Lower leg skin (tissue), 4 donors: ENCODE measurements around the gene SH3D19. TPM values are rescaled to one million over a fixed set of nuclear protein-coding genes. Genes with fewer than 3 reads are reported as not detected.

Experiments
- DNase-seq, 2 donors: peaks; one replicate each; pipeline ENCODE4 v3.0.0-alpha.2; 2019; ENCODE audit warnings: low spot score in 2 of 2
- H3K4me3 ChIP-seq: fragments of 200-600 bp; sonication (generic); 2 replicates; pipeline ENCODE4 v1.5.1; 2017; ENCODE audit warnings: mild to moderate bottlenecking, low read depth; ENCODE audit not compliant: poor library complexity, severe bottlenecking
- POLR2A ChIP-seq, 2 donors: fragments of 450-650 bp; IDR thresholded peaks; one replicate each; pipeline ENCODE4 v1.6.1; 2016 to 2017; ENCODE audit warnings: antibody characterized with exemption in 2 of 2, mild to moderate bottlenecking in 1 of 2, moderate library complexity in 1 of 2
- WGBS, 2 donors: methylation state at CpG; one replicate each; pipeline ENCODE4 v1.1.5; 2018; 5-methylcytosine and 5-hydroxymethylcytosine counted together
- intact Hi-C: fragments of 100-400 bp; cut with DNase I; formaldehyde crosslinking; loops from one replicate; pipeline ENCODE4 v1.15.0; 2023; ENCODE audit warnings: low total_unique reads
- total RNA-seq, 4 donors: library from RNA; depleted of rRNA; stranded (reverse); fragments of >200 nt; gene quantifications; one replicate each; pipeline ENCODE4 v1.1.0, GENCODE V29; 2016
- TF ChIP-seq, protein P1 (sequence below), 3 donors: fragments of 450-650 bp; IDR thresholded peaks; one replicate each; pipeline ENCODE4 v1.5.1; 2016; ENCODE audit warnings: antibody characterized with exemption in 3 of 3, mild to moderate bottlenecking in 3 of 3, moderate library complexity in 2 of 3

The SH3D19 gene
- total RNA-seq, 4 donors from 2014 or later = 70.8 to 82.5 (median 78.6) TPM

DNA sequence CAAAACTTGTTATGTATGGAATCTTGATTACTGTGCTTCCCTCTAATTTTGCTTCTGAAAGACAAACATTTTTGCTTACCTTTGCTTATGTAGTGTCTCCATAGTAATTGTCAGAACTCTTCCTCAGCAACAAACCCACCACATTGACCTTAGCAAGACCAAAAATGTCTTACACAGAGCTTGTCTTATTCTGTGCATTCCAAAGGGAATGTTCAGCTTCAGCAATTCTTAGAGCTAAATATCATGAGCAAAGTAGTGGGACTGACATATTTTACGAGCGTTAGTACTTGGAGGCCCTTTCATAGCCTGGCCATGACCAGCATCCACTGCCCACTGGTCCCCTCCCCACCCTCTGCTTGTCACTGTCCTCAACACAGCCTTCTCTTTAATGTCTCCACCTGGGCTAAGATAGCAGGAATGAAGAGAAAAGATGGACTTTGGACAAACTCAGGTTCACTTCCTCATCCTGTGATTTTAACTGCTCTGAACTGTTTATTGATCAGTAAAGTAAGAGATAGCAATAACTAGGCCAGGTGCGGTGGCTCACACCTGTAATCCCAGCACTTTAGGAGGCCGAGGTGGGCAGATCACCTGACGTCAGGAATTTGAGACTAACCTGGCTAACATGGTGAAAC is 15.5 kb upstream of the SH3D19 start:
- intact Hi-C loops = no loop called here
- TF ChIP-seq, protein P1, sequence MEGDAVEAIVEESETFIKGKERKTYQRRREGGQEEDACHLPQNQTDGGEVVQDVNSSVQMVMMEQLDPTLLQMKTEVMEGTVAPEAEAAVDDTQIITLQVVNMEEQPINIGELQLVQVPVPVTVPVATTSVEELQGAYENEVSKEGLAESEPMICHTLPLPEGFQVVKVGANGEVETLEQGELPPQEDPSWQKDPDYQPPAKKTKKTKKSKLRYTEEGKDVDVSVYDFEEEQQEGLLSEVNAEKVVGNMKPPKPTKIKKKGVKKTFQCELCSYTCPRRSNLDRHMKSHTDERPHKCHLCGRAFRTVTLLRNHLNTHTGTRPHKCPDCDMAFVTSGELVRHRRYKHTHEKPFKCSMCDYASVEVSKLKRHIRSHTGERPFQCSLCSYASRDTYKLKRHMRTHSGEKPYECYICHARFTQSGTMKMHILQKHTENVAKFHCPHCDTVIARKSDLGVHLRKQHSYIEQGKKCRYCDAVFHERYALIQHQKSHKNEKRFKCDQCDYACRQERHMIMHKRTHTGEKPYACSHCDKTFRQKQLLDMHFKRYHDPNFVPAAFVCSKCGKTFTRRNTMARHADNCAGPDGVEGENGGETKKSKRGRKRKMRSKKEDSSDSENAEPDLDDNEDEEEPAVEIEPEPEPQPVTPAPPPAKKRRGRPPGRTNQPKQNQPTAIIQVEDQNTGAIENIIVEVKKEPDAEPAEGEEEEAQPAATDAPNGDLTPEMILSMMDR (IDR thresholded peaks at IDR 0.05) = no peak
- TF ChIP-seq POLR2A (IDR thresholded peaks at IDR 0.05) = no peak
- no peak for DNase-seq
- WGBS, 2 donors = 88 to 92% methylated on average over 5 of the region's 5 CpGs
- H3K4me3 ChIP-seq = no peak overlapping the region

DNA sequence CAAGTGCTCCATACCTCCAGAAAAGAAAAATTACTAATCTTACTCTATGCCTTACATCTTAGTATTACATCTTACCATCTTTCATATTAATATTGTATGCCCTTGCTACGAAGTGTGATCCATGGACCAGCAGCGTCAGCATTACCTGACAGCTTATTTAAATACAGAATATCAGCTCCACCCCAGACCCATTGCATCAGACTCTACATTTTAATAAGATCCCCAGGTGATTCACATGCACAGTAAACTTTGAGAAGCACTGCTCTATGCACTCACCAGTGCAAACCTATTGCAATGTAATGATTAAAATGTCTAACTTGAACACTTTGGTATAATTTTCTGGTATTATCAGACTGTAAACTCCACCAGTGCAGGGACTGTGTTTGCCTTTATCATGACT is 14.1 kb upstream of the SH3D19 start:
- H3K4me3 ChIP-seq = no peak overlapping the region
- intact Hi-C loops = no loop called here
- no peak for DNase-seq
- TF ChIP-seq POLR2A (IDR thresholded peaks at IDR 0.05) = no peak
- TF ChIP-seq, protein P1 (IDR thresholded peaks at IDR 0.05) = no peak
- WGBS, 2 donors = 62 to 72% methylated on average over 2 of the region's 2 CpGs

DNA sequence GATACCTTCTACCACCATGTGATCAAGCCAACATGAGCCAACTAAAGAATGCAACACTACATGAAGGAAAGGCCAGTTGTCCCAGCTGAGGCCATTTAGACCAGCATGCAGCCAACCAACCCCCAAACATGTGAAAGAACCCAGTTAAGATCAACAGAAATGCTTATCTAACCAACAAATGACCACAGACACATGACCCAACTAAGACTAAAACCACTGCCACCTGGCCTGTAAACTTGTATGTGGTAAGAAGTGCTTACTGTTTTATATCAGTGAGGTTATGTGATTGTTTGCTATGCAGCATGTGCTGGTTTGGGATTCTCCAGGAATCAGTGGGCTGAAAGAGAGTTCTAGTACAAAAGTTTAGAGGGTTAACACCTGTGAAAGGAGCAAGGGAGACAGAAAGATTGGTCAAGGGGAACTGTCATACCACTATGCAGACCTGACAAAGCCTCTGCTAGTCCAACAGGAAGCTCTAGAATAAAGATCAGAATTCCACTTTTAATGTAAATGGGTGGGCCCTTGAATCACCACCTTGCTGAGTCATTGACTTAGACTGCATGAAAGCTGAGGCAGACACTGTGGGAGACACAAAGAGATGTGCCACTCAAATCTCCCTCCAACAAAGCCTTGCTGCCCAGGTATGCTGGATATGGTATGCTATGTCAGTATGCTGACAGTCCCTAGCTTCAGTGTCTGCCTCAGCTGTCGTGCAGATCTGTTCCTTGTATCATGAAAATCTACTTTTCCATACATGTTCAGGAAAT is 6.1 kb upstream of the SH3D19 start:
- DNase-seq = no peak
- 76 to 87% methylated on average over 1 of the region's 1 CpG for WGBS, 2 donors
- H3K4me3 ChIP-seq = no peak overlapping the region
- no peak for TF ChIP-seq POLR2A (IDR thresholded peaks at IDR 0.05)
- TF ChIP-seq, protein P1 (IDR thresholded peaks at IDR 0.05) = no peak
- intact Hi-C loops = no loop called here

DNA sequence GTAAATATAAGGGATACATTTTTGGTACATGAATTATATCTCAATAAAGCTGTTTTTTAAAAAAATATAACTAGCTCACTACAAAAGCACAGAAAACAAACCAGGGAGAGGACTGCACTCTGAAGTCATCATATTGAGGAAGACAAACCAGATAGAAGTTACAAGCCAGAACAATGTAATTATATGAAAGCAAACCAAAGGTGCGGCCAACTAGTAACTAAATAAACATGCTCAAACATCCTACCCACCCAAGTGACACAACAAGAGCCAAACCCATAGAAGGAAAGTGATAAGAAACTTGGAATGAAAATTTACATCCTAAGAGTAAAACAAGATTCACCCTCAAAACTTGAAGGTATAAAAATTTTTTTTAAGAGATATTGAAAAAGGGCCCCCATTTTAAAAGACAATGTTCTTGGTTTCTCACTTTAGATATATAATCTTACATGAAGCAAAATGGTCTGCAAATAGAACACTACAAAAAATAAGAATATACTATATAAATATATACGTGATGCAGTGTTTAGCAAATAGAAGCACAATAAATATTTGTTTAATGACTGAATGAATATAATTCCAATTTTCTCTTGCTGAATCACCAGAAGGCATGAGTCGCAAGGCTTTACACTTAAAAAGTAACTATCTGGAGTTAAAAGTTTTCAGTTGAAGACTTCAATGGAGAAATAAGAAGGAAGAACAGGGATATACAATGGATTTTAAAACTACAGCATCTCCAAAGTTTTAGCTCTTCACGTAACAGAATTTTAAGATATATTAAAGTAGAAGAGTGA is 4.0 kb upstream of the SH3D19 start:
- TF ChIP-seq, protein P1 (IDR thresholded peaks at IDR 0.05) = no peak
- TF ChIP-seq POLR2A (IDR thresholded peaks at IDR 0.05) = no peak
- 77 to 84% methylated on average over 4 of the region's 4 CpGs for WGBS, 2 donors
- no peak overlapping the region for H3K4me3 ChIP-seq
- DNase-seq = no peak
- intact Hi-C loops = no loop called here

DNA sequence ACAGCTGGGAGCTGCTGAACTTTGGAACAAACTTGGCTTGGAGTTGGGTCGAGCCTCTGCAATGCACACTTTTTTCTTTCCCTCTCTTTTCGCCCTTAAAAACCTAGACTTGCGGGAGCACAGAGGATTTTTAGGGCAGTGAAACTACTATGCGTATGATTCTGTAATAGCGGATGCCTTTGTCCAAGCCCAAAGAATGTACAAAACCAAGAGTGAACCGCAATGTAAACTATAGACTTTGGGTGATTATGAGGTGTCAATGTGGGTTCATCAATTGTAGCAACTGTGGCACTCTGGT is 493 bp upstream of the SH3D19 start:
- 28 to 50% methylated on average over 6 of the region's 6 CpGs for WGBS, 2 donors
- intact Hi-C loops = no loop called here
- TF ChIP-seq POLR2A (IDR thresholded peaks at IDR 0.05) = no peak
- TF ChIP-seq, protein P1 (IDR thresholded peaks at IDR 0.05) = no peak
- H3K4me3 ChIP-seq = peak overlapping the region; percentile 58
- no peak for DNase-seq
